GM12873 (cell line): ENCODE results near the gene TP73.

Experiments
- TF ChIP-seq, protein P1 (sequence below): IDR thresholded peaks from 2 replicates; pipeline ENCODE4 v1.5.1; 2012; ENCODE audit warnings: low read depth, mild to moderate bottlenecking, moderate library complexity, low read length, control low read depth; ENCODE audit not compliant: insufficient read depth; ENCODE audit errors: missing control alignments

TP73 gene

DNA sequence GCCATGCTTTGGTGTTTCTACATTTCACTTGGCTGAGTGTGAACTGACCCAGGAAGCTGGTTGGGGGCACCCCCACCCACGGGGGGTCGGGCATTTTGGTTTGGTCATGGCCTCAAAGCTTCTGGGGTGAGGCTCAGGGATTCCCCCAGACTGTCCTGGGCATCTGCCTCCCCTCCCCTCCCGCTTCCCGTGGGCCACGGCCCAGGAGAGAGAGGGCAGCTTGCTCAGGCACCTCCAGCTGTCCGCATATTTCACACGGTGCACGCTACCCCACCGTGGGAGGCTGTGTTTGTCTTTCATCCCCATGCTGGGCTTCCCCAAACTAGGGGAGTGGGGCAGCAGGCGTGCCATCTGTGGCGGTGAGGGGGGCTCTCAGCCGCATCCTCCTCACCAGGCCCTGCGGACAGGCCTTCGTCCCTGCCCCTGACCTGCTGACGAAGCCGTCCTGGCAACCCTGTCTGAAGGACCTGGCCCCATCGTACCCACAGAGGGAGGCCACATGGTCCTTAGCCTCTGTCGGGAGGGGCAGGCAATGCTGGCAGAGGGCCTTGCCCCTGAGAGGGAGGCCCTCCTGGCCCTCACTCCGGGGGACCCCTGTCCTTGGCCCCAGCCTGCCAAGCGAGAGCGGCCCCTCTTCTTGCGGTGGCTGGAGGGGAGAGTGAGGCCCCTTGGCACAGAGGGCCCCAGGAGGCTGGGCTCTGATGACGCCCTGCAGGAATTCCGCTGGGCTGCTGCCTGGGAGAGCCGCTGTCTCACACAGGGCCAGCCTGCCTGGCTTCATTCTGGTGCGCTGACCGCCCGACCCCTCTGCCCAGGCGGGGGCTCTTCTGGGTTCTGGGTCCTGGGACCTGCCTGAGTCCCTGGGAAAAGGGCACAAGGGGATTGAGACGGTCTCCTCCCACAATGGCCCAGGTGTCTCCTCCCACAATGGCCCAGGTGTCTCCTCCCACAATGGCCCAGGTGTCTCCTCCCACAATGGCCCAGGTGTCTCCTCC is 22.1 kb downstream of the TP73 start:
- TF ChIP-seq, protein P1, sequence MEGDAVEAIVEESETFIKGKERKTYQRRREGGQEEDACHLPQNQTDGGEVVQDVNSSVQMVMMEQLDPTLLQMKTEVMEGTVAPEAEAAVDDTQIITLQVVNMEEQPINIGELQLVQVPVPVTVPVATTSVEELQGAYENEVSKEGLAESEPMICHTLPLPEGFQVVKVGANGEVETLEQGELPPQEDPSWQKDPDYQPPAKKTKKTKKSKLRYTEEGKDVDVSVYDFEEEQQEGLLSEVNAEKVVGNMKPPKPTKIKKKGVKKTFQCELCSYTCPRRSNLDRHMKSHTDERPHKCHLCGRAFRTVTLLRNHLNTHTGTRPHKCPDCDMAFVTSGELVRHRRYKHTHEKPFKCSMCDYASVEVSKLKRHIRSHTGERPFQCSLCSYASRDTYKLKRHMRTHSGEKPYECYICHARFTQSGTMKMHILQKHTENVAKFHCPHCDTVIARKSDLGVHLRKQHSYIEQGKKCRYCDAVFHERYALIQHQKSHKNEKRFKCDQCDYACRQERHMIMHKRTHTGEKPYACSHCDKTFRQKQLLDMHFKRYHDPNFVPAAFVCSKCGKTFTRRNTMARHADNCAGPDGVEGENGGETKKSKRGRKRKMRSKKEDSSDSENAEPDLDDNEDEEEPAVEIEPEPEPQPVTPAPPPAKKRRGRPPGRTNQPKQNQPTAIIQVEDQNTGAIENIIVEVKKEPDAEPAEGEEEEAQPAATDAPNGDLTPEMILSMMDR = no peak

DNA sequence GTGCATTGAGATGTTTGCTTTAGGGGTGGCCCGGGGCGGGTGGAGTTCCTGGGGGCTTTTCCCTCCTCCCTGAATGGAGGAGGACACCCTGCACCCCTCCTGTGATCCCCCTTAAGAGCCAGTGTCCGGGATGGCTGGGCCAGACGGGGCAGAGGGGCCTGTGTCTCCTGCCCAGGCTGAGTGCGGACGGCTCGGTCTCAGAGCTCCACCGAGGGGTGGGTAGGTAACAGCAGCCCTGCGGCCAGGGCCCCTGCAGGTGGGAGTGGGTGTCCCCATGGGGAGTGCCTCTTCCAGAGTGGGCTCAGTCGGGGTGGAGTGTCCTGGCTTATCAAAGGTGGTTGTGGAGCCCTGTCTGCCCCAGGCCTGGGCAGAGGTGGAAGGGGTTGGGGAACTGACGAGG is 23.1 kb downstream of the TP73 start:
- TF ChIP-seq, protein P1 = no peak

DNA sequence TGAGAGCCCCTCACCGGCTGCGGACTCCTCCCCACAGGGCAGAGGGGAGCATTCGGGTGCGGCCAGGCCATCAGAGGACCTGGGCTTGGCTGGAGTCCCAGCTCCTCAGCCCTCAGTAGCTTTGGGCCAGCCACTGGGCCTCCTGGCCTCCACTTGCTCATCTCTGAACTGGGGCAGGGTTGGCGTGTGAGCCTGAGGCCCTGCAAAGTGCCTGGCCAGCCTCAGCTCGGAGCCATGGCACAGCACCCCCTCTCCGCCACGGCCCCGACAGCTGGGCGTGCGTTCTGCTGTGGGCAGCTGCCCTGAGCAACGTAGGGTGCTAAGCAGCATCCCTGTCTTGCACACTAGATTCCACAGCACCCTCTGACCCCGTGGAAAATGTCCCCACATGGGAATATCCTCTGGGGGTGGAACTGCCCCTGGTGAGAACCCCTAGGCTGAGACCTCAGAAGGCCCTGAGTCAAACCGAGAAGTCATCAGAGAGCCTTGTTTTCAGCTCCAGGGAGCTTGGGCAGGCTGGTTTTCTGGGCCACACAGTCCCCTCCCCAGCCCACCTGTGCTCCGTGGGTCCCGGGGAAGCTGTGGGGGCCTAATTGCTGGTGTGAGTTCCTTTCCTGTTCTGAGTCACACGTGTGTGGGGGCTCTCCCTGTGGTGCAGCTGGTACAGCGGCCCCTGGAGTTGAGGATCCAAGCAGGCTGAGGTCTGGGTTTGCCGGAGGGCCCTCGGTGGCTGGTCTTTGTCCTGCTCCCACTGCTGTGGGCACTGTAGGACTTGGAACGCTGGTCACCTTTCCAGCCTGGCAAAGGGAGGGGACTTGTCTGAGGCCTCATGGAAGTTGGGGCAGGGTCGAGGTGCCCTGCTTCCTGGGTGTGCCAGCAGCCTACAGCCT is 24.5 kb downstream of the TP73 start:
- TF ChIP-seq, protein P1 = peak; percentile 50

DNA sequence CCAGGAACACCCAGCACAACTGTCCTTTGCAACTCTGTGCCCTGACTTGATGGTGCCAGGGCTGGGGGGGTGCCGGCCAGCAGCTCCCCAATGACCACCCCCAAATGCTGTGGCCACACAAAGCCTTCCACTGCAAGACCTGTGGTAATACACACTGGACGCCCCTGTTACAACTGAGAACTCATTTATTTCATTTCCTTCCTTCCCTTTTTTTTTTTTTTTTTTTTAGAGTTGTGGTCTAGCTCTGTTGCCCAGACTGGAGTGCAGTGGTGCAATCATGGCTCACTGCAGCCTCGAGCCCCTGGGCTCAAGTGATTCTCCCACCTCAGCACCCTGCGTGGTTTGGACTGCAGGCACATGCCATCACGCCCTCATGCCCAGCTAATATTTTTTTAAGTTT is 25.2 kb downstream of the TP73 start:
- TF ChIP-seq, protein P1 = no peak

DNA sequence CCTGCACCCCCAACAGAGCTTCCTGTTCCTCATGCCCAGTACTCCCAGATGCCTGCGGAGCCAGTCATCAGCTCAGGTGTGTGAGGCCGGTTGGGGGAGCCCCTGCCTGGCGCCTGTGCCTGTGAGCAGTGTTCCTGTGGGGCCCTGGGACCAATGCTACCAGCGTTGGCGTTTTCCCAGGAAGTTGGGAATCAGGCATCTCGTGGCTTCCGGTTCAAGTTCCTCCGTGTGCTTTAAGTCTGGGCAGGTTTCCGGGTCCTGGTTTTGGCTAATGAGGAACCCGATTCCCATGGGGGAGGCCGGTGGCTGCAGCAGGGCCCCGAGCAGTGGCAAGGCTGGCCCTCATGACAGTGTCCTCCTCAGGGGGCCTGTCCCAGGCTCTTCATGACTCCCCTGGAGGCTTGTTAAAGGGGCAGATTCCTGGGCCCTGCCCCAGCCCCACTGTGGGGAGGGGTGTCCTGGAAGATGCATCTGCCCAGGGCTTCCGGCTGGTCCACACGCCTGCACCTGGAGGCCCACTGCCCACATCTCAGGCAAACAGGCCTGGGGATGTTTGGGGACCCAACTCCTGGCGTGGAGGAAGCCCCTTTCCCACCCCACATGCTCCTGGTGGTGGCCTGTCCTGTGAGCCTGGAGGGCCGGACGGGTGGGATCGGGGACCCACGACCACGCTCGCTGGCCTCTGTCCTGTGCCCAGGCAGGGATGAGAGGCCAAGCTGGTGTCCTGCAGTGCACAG is 26.2 kb downstream of the TP73 start:
- TF ChIP-seq, protein P1 = no peak

DNA sequence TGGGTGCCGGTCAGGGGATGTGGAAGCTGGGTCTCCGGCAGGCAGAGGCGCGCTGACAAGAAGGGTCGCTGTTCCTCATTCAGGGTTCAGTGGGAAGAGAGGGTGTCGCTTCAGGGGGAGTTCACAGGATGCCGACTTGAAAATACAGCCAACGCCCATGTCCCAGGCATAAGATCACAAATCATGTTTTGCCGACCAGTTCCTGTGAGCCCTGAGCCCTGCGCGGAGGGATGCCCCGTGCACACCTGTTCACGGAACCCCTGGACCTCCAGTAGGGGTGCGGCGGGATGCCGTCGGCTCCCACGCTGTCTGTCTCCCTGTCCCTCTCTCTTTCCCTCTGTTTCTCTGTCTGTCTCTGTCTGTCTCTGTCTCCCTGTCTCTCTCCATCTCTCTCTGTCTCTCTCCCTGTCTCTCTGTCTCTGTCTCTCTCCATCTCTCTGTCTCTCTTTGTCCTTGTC is 26.8 kb downstream of the TP73 start:
- TF ChIP-seq, protein P1 = no peak
